Stimulated activated naive CD4-positive, alpha-beta T cell treated with Interleukin-2 at 50 U/mL for 16 hours (primary cell): ENCODE data around the gene PKN2.
"Not testable (repeated sequence)": the region's sequence is repeated elsewhere in the genome, so short reads cannot be mapped to it uniquely, and the experiment has no call there.

ENCODE experiments used
- DNase-seq: peaks from one replicate; lab custom pipeline; 2025; lab: John Stamatoyannopoulos, UW

Gene PKN2

DNA sequence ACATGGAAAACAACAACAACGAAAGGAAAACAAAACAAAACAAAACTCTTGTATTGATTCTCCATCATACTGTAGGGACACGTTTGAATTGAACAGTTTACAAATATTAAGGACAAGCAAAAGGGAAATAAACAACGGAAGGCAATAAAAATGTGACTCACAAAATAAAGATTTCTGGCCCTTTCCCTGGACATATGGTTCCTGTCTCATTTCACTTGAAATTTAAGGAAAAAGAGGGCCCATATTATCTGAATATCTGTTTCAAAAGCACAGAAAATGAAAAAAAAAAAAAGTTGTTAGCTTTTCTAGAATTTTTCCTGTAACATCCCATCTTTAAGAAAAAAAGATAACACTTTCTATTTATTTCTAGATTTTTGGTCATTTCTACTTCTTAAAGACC is 3.6 kb upstream of the PKN2 start:
- DNase-seq = no peak

DNA sequence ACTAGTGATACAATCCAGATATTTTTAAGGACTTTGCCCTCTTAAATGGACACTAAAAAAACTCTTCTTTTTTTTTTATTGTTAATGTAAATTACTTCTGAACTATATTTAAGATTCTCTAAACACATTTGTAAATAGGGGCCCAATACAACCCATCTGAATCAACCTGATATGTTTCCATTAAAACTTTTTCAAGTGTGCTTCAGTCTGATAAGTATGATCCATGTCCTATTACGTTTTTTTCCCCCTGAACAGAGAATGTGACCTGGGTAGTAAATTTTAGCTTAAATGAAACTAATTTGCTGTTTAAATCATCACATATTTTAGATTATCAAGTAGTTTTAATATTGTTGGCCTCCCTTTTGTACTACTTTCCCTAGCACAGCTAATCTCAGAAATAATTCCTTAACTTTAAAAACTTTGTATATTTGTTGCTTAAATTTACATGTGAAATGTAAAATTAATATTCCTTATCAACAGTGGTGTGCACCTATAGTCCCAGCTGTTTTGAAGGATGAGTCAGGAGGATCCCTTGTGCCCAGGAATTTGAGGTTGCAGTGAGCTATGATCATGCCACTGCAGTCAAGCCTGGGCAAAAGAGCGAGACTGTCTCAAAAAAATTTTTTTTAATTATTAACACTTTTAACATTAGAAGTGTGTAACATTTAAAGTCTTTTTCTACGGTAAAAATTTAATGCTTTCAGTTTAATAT is 3.0 kb upstream of the PKN2 start:
- DNase-seq = no peak

DNA sequence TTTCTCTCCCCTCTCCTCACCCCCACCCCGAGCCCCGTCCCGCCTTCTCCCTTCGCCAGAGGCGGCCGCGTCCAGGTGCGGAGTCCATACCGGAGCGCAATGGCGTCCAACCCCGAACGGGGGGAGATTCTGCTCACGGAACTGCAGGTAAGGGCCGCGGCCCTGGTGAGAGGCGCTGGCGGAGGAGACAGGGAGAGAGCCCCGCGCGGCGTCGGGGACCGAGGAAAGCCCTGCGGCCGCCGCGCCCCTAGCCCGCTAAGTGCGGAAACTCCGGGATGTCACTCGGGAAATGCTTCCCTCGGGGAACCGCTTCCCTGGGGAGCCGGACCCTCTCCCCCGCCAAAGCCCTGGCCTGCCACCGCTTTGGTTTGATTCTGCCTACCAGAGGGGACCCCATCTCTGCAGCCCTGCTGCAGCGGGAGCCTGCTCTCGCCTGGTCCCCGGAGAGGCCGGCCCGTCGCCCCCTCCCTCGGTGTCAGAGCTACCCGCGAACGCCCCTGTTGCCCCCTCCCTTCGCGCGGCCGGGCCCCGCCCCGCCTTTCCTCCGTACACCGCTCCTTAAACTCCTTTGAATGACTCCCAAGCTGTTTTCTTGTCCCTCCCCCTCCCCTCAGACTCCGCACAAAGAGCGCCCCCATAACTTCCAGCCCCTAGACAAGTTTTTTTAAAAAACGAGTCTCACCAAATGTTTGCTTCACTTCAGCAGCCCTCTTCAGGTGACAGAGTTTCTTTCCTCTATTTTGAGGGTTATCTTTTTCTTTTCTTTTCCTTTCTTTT is 597 bp downstream of the PKN2 start:
- peak; percentile 50 for DNase-seq

DNA sequence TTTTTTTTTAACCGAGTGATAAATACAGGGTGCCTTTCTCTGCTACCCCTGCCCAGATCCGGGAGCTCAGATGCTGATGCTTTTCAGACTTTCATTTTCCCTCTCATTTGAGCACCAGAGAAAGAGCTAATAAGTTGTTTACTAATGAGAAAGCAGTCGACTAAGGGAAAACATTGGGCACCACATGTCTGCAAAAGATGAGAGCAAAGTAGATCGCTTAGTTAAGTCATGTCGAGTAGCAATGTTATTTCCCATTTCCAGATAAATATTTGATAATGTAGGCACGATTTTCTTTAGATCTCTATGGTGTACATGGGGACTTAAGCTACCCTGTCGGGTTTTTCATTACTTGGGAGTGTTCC is 1.2 kb downstream of the PKN2 start:
- DNase-seq = no peak

DNA sequence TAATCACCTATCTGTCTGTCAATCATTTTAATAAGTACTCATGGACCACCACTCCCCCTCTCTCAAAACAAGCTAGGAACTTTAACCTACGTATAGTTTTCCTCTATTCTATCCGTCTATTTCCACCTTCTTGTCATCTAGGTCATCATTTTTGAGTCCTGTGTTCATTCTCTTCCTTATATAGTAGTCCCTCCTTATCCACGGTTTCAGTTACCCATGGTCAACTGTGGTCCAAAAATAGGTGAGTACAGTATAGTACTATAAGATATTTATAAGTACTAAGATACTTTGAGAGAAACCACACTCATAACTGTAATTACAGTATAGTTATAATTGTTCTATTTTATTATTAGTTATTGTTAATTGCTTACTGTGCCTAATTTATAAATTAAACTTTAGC is 7.5 kb downstream of the PKN2 start:
- DNase-seq = no peak

DNA sequence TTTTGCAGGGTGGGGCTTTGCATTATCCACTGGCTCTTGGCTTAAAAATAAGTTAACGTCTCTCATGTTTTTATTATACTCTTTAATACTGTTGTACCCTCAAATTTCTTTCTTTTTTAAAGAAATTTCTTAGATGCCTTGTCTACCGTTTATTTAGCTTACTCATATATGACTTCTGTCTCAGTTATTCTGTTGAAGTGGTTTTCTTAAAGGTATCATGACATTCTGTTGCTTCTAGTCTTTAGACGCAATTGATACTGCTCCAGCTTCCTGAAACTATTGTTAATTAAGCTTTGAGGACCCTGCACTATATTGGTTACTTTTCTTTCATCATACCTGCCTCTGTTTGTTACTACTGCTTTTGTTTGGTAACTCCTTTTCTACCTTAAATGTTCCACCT is 11.7 kb downstream of the PKN2 start:
- DNase-seq = no peak

DNA sequence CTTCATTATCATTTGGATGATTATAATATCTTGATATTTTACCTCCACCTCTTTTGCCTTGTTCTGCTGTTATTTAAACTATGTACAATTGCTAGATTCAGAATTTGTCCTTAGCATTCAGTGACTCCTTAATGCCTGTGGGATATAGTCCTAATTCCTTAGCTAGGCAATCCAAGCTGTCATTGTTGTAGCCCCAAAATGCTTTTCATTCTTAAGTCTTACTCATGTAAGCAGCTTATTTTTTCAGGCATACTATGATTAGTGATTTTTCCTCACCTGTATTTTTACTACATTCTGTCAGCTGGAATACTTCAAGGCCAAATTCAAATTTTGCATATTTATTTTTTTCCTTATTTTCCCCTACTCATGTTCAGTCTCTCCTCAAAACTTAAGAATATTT is 13.4 kb downstream of the PKN2 start:
- DNase-seq = no peak

DNA sequence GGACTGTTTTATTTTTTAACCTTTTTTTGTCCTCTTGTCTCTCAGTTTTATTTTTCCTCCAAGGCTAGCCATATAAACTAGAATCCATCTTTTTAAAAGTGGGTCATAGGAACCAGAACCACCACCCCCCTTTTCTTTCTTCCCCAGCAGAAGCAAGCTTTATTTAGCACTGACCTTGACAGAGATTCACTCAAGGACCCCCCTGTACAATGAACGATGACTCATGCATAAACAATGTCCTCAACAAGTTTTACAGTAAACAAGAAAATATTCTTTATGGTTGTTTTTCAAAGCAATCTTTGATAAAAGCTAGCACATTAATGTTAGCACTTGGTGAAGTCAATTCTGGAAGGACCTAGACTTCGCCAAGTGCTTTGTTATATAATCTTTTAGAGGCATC is 14.1 kb downstream of the PKN2 start:
- DNase-seq = no peak

DNA sequence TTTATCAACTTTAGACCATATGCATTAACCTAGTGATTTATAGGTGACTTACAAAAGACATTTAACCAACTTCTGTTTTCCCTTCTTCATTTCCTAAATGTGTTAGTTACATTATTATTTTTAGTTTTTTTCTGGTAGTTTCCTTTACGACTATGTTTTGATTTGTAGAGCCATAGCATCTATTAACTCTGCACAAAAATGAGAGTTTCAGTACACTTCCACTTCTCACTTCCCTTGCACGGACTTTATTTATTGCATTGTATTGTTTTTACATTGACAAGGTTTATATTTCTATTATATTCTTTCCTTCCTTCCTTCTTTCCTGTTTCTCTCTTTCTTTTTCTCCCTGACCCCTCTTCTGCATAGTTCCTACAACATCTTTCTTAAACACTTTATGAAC is 14.7 kb downstream of the PKN2 start:
- DNase-seq = no peak

DNA sequence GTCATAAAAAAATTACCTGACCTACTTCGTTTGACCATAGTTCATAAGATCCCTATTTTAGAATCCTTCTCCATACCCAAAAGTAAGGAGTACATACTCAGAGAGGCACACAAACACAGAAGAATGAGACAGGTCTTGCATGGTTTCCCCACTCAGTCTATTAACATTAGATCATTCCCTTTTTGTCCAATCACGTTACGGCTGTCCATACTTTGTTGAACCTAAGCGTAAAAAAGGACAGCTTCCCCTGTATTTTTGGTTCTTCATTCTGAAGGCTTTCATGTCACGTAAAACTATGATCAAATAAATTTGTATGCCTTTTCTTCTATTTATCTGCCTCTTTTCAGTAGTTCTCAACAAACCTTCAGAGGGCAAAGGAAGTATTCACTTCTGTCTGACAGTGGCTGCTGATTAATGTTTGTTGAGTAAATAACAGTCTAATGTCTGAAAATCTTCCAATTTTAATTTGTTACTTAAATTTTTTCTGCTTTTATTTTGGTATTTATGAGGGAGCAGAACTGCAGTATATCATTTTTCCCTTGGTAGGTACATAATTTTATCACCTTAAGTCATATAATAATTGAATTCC is 16.4 kb downstream of the PKN2 start:
- no peak for DNase-seq

DNA sequence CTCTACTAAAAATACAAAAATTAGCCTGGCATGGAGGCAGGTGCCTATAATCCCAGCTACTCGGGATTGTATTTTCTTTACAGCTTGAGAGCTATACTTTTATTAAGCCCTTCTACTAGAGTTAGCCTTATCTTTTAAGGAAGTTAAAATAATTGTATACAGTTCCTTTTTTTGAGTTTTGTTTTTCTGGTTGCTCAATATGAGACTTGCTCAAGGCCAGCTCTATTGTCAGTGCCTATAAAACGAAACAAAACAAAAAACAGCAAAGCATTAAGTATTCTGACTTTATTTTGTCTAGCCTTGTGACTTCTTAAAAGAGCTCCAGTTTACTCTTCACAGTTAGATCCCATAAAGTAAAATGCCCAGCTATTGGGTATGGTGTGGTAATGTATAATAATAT is 17.2 kb downstream of the PKN2 start:
- DNase-seq = no peak

DNA sequence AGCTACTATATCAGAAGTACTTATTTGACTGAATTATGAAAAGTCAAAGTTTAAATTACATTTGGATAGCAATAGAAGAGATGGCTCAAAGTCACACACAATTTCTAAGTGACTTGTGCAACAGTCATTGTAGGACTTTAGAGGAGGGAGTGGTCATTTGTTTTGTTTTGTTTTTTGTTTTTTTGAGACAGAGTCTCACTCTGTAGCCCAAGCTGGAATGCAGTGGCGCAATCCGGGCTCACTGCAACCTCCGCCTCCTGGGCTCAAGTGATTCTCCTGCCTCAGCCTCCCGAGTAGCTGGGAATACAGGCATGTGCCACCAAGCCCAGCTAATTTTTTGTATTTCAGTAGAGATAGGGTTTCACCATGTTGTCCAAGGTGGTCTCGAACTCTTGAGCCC is 17.7 kb downstream of the PKN2 start:
- not testable (repeated sequence) for DNase-seq

DNA sequence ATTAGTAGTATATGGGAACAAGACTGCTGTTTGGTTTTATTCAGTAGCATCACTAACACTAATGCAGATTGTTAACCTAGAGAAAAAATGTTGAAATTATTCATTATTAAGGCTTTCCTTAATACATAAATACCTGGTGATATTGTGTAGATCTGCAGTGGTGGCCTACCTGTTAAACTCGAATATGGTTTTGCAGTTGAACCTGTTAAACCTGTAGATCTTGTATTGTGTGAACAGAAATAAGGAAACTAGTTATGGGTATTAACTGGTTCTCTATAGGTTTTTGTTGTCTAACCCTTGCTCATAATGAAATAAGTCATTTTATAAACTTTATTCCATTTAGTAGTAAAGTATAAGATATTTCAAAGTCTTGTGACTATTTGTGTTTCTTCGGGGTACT is 23.9 kb downstream of the PKN2 start:
- DNase-seq = no peak

DNA sequence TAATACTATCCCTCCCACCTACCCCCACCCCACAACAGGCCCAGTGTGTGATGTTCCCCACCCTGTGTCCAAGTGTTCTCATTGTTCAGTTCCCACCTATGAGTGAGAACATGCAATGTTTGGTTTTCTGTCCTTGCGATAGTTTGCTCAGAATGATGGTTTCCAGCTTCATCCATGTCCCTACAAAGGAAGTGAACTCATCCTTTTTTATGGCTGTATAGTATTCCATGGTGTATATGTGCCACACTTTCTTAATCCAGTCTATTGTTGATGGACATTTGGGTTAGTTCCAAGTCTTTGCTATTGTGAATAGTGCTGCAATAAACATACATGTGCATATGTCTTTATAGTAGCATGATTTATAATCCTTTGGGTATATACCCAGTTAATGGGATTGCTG is 28.8 kb downstream of the PKN2 start:
- DNase-seq = not testable (repeated sequence)

DNA sequence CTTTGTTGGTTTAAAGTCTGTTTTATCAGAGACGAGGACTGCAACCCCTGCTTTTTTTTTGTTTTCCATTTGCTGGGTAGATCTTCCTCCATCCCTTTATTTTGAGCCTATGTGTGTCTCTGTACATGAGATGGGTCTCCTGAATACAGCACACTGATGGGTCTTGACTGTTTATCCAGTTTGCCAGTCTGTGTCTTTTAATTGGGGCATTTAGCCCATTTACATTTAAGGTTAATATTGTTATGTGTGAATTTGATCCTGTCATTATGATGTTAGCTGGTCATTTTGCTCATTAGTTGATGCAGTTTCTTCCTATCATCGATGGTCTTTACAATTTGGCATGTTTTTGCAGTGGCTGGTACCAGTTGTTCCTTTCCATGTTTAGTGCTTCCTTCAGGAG is 32.5 kb downstream of the PKN2 start:
- DNase-seq = not testable (repeated sequence)

DNA sequence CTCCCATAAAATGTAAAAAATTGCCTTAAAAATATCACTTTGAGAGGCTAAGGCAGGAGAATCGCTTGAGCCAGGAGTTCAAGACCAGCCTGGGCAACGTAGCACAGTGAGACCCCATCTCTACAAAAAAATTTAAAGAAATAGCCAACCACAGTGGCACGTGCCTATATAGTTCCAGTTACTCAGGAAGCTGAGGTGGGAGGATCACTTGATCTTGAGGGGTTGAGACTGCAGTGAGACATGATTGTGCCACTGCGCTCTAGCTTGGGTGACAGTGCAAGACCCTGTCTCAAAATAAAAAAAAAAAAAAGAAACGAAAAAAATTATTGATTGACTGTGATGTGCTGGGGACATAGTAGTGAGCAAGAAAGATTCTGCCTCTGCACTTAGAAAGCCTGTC is 38.4 kb downstream of the PKN2 start:
- no peak for DNase-seq

DNA sequence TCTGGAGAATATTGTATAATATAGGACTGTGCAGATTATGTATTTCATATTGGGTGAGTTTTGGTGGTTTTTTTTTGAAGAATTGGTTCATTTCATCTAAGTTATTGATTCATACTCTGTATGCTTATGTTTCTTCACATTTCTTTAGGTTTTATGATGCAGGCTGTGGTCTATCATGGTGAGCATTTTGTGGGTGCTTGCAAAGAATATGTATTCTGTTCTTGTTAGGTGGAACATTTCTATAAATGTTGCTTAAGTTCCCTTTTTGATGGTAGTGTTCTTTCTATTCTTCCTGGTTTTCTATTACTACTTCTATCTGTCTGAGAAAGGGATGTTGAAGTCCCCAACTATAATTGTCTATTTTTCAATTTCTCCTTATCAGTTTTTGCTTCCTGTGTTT is 42.6 kb downstream of the PKN2 start:
- DNase-seq = no peak

DNA sequence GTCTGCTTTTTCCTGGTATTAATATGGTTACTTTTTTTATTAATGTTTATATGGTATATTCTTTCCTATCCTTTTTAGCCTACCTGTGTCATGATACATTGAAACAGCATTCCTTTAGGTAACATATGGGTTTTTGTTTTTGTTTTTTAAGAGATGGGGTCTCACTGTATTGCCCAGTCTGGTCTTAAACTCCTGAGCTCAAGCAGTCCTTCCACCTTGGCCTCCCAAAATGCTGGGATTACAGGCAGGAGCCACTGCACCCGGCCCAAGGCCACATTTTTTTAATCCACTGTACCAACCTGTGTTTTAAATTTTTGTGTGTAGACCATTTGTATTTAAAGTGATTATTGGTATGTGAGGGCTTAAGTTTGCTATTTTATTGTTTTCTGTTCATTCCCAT is 43.1 kb downstream of the PKN2 start:
- no peak for DNase-seq

DNA sequence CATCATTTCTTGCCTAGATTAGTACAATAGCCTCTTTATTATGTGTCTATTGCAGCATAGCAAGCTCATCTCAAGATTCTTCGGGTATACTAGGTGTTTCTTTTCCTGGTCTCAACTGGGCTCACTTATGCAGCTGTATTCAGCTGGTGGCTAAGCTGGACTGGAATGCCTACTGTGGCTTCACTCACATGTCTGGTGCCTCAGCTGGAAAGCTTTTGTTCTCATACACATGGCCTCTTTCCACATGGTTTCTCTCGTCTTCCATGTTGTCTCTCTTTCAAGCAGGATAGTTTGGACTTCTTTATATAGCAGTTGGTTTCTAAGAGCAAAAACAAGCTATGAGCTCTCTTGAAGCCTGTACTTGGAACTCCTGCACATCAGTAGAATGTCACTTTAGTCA is 45.2 kb downstream of the PKN2 start:
- DNase-seq = no peak

DNA sequence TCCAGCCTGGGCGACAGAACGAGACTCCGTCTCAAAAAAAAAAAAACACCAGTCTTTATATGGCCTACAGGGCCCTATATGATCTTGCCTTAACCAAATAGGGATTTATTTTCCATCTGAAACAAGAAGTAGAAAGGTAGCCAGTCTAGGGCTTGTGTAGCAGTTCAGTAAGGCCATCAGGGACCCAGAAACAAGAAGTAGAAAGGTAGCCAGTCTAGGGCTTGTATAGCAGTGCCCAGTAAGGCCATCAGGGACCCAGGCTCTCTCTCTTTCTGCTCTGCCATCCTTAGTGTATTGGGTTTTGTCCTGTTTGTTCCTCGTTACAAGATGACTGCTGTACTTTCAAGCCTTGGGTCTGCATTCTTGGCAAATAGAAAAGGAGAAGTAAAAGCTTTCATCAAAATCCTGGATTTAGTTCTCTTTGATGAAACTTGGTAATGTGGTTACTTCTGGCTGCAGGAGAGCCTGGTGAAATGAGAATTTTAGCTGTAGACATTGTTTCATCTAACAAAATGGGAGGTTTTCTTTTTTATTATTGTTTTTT is 46.1 kb downstream of the PKN2 start:
- no peak for DNase-seq

DNA sequence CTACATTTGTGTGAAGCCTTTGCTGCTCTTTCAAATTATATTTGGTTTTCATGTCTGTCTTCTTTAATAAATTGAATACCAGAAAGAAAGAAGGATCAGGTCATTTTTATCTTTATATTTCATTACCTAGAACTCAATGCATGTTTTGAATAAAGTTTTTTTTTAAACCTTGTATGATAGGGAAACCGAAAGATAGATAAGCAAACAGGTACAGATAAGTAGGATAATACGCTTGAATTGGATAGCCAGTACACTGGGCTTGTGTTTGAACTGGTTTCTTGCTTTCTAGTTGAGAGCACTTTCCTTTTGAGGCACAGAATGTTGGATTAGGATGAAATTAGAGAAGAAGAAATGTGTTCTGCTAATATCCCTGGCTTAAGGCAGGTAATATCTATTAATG is 46.9 kb downstream of the PKN2 start:
- DNase-seq = no peak

DNA sequence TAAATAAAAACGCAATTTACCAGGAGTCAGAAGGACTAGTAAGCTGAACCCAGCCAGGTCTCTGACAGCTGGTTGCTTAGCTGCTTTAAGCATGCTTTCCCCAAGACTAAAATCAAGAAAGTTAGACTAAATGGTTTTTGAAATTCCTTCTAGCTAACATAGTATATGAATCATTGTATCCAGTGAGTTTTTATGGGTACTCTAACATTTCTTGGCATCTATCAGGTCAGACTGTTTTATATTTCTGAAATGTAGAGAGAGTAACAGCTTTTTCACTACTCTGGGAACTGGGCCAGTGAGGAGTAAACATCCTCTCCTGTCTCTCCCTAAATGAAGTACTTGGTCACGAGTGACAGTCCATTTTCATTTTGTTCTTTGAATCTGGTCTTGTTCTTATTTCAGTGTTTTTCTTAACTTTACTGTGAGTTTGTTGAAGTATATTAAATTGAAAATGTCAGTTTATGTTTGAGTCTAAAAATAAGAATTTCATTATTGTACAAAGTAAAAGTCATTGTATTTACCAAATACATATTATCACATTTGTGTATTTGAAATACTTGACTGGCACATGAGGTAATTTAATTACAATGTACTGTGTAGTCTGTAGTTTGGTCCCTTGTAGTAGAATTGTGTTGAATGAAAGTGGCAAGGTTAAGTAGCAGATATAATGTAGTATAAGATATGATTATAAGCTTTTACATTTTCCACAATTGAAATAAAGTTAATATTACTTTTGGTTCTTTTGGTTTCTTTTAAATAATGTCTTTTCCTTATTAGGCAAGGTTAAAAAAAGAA is 47.6 kb downstream of the PKN2 start:
- DNase-seq = no peak
